GM19328 (cell line): ENCODE measurements around the gene ARMH3.
"Not testable (repeated sequence)": the region's sequence is repeated elsewhere in the genome, so short reads cannot be mapped to it uniquely, and the experiment has no call there.

ENCODE experiments used
- ATAC-seq: cut with Tn5 transposase; IDR thresholded peaks from one replicate; pipeline ENCODE4 v1.9.1; 2021; ENCODE audit warnings: mild to moderate bottlenecking, moderate library complexity; ENCODE audit not compliant: unreplicated experiment

Gene ARMH3

GRCh38 chr10:102054881-102055646 lies 909 bp downstream of the ARMH3 start:
- ATAC-seq, result not testable (repeated sequence)

- no peak for ATAC-seq
Measured at GRCh38 chr10:102046095-102046494, 9.9 kb downstream of the ARMH3 start.

- ATAC-seq, result no peak
Measured at GRCh38 chr10:102045292-102045691, 10.7 kb downstream of the ARMH3 start.

- no peak for ATAC-seq
Measured at GRCh38 chr10:102040305-102041050, 15.5 kb downstream of the ARMH3 start.

- ATAC-seq, result no peak
Measured at GRCh38 chr10:102038410-102038809, 17.6 kb downstream of the ARMH3 start.

- not testable (repeated sequence) for ATAC-seq
Measured at GRCh38 chr10:102035807-102036206, 20.2 kb downstream of the ARMH3 start.

- no peak for ATAC-seq
Measured at GRCh38 chr10:102033787-102034186, 22.2 kb downstream of the ARMH3 start.

GRCh38 chr10:102027261-102027660 lies 28.7 kb downstream of the ARMH3 start:
- no peak for ATAC-seq

- no peak for ATAC-seq
Measured at GRCh38 chr10:102024799-102025198, 31.2 kb downstream of the ARMH3 start.

GRCh38 chr10:102020938-102021337 lies 35.0 kb downstream of the ARMH3 start:
- ATAC-seq, result no peak

- no peak for ATAC-seq
Measured at GRCh38 chr10:102017295-102017694, 38.7 kb downstream of the ARMH3 start.

GRCh38 chr10:102016416-102016815 lies 39.6 kb downstream of the ARMH3 start:
- ATAC-seq, result no peak

GRCh38 chr10:102010961-102011360 lies 45.0 kb downstream of the ARMH3 start:
- no peak for ATAC-seq

- no peak for ATAC-seq
Measured at GRCh38 chr10:102009801-102010425, 46.1 kb downstream of the ARMH3 start.

GRCh38 chr10:102007796-102008195 lies 48.2 kb downstream of the ARMH3 start:
- no peak for ATAC-seq

GRCh38 chr10:102007031-102007430 lies 48.9 kb downstream of the ARMH3 start:
- ATAC-seq, result not testable (repeated sequence)

- no peak for ATAC-seq
Measured at GRCh38 chr10:102004376-102004775, 51.6 kb downstream of the ARMH3 start.

GRCh38 chr10:102003541-102003940 lies 52.4 kb downstream of the ARMH3 start:
- no peak for ATAC-seq

GRCh38 chr10:102001435-102002068 lies 54.4 kb downstream of the ARMH3 start:
- no peak for ATAC-seq

GRCh38 chr10:101997803-101998202 lies 58.2 kb downstream of the ARMH3 start:
- no peak for ATAC-seq

GRCh38 chr10:101995451-101996063 lies 60.4 kb downstream of the ARMH3 start:
- ATAC-seq, result no peak
